Loucy (cell line): ENCODE results near the gene BTK.
A peak's percentile ranks its signal among the peaks of the same experiment; 100 is the strongest.

Experiments used
- H2AFZ ChIP-seq: fragments of 200-600 bp; sonication (generic); 2 replicates; pipeline ENCODE4 v1.6.0; 2016; ENCODE audit warnings: antibody characterized with exemption, mild to moderate bottlenecking, low read length, moderate library complexity
- H3F3A ChIP-seq: fragments of 200-600 bp; 2 replicates; pipeline ENCODE4 v1.6.0; 2016; ENCODE audit warnings: antibody characterized with exemption, low read depth, mild to moderate bottlenecking
- H3K27me3 ChIP-seq: fragments of 200-600 bp; sonication (generic); 2 replicates; pipeline ENCODE4 v1.6.1; 2014; ENCODE audit warnings: low read length, mild to moderate bottlenecking; ENCODE audit not compliant: insufficient read depth, poor library complexity, severe bottlenecking
- H3K36me3 ChIP-seq: fragments of 200-600 bp; sonication (generic); 2 replicates; pipeline ENCODE4 v1.6.1; 2016; ENCODE audit warnings: low read length; ENCODE audit not compliant: insufficient read depth
- H3K4me1 ChIP-seq: fragments of 200-600 bp; sonication (generic); 2 replicates; pipeline ENCODE4 v1.5.1; 2014; ENCODE audit warnings: low read length, mild to moderate bottlenecking; ENCODE audit not compliant: insufficient read depth, poor library complexity, severe bottlenecking
- H3K4me2 ChIP-seq: fragments of 200-600 bp; sonication (generic); 2 replicates; pipeline ENCODE4 v1.6.0; 2014; ENCODE audit warnings: antibody characterized with exemption, low read length, low read depth, mild to moderate bottlenecking; ENCODE audit not compliant: poor library complexity, severe bottlenecking
- H3K4me3 ChIP-seq: fragments of 200-600 bp; sonication (generic); 2 replicates; pipeline ENCODE4 v1.5.1; 2014; ENCODE audit warnings: low read length, mild to moderate bottlenecking, mixed read lengths; ENCODE audit not compliant: poor library complexity, severe bottlenecking
- H3K79me2 ChIP-seq: fragments of 200-600 bp; sonication (generic); 2 replicates; pipeline ENCODE4 v1.6.1; 2014; ENCODE audit warnings: low read length; ENCODE audit not compliant: insufficient read depth
- H3K9ac ChIP-seq: fragments of 200-600 bp; sonication (generic); 2 replicates; pipeline ENCODE4 v1.6.0; 2014; ENCODE audit warnings: mild to moderate bottlenecking, low read depth, low read length, moderate library complexity; ENCODE audit not compliant: poor library complexity, severe bottlenecking
- H3K9me2 ChIP-seq: fragments of 200-600 bp; sonication (generic); replicated peaks from 2 replicates; pipeline ENCODE4 v1.6.1; 2016; ENCODE audit warnings: low read depth, low read length, mixed read lengths
- H3K9me3 ChIP-seq: fragments of 200-600 bp; sonication (generic); 2 replicates; pipeline ENCODE4 v1.6.1; 2014; ENCODE audit warnings: mild to moderate bottlenecking, antibody characterized with exemption, low read length, low read depth; ENCODE audit not compliant: insufficient read depth
- H4K20me1 ChIP-seq: fragments of 200-600 bp; sonication (generic); 2 replicates; pipeline ENCODE4 v1.6.0; 2014; ENCODE audit warnings: antibody characterized with exemption, low read length, mild to moderate bottlenecking; ENCODE audit not compliant: insufficient read depth, poor library complexity, severe bottlenecking
- EZH2phosphoT487 ChIP-seq: fragments of 200-600 bp; IDR thresholded peaks from 2 replicates; pipeline ENCODE4 v1.6.1; 2018; ENCODE audit warnings: antibody characterized with exemption, mild to moderate bottlenecking, moderate library complexity, borderline replicate concordance
- TF ChIP-seq, protein P1 (sequence below): fragments of 200-600 bp; sonication (generic); conservative IDR thresholded peaks from 2 replicates; pipeline ENCODE4 v1.5.1; 2014; ENCODE audit warnings: mild to moderate bottlenecking, antibody characterized with exemption, low read length

The BTK gene

GRCh38 chrX:101377547-101377946 lies 8.4 kb downstream of the BTK start:
- no peak for TF ChIP-seq EZH2phosphoT487
- TF ChIP-seq, protein P1, sequence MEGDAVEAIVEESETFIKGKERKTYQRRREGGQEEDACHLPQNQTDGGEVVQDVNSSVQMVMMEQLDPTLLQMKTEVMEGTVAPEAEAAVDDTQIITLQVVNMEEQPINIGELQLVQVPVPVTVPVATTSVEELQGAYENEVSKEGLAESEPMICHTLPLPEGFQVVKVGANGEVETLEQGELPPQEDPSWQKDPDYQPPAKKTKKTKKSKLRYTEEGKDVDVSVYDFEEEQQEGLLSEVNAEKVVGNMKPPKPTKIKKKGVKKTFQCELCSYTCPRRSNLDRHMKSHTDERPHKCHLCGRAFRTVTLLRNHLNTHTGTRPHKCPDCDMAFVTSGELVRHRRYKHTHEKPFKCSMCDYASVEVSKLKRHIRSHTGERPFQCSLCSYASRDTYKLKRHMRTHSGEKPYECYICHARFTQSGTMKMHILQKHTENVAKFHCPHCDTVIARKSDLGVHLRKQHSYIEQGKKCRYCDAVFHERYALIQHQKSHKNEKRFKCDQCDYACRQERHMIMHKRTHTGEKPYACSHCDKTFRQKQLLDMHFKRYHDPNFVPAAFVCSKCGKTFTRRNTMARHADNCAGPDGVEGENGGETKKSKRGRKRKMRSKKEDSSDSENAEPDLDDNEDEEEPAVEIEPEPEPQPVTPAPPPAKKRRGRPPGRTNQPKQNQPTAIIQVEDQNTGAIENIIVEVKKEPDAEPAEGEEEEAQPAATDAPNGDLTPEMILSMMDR: no peak
- H3K9me3 ChIP-seq: no peaks in the 10 kb centered on the region
- no peaks in the 10 kb centered on the region for H3K4me1 ChIP-seq
- H3K4me3 ChIP-seq: no peak overlapping the region
- no peak overlapping the region for H3K9ac ChIP-seq
- no peaks in the 10 kb centered on the region for H3K27me3 ChIP-seq
- no peaks in the 10 kb centered on the region for H4K20me1 ChIP-seq
- H3K36me3 ChIP-seq: no peaks in the 10 kb centered on the region
- no peaks in the 10 kb centered on the region for H3K9me2 ChIP-seq
- H3K4me2 ChIP-seq: no peak overlapping the region
- no peaks in the 10 kb centered on the region for H3K79me2 ChIP-seq
- H3F3A ChIP-seq: no peaks in the 10 kb centered on the region
- peak overlapping the region; percentile 83 for H2AFZ ChIP-seq

GRCh38 chrX:101370888-101371504 lies 15.0 kb downstream of the BTK start:
- no peaks in the 10 kb centered on the region for H3K79me2 ChIP-seq
- H4K20me1 ChIP-seq: no peaks in the 10 kb centered on the region
- H3K4me1 ChIP-seq: peaks cover 18% of the 10 kb centered on the region
- no peaks in the 10 kb centered on the region for H3F3A ChIP-seq
- H3K9ac ChIP-seq: no peak overlapping the region
- no peaks in the 10 kb centered on the region for H3K9me2 ChIP-seq
- H3K4me2 ChIP-seq: peak overlapping the region; percentile 43
- H3K9me3 ChIP-seq: no peaks in the 10 kb centered on the region
- H3K36me3 ChIP-seq: no peaks in the 10 kb centered on the region
- H3K27me3 ChIP-seq: no peaks in the 10 kb centered on the region
- TF ChIP-seq EZH2phosphoT487: no peak
- TF ChIP-seq, protein P1: no peak
- peak overlapping the region; percentile 91 for H2AFZ ChIP-seq
- H3K4me3 ChIP-seq: no peak overlapping the region

GRCh38 chrX:101369687-101370086 lies 16.3 kb downstream of the BTK start:
- Histone ChIP-seq H4K20me1 (no peaks in the 10 kb centered on the region), H3K4me1 (peaks cover 18% of the 10 kb centered on the region), H3K9me2 (no peaks in the 10 kb centered on the region), H3K27me3 (no peaks in the 10 kb centered on the region), H3K36me3 (no peaks in the 10 kb centered on the region), H3K4me3 (no peak overlapping the region), H3F3A (no peaks in the 10 kb centered on the region), H3K79me2 (no peaks in the 10 kb centered on the region), H2AFZ (peak overlapping the region; percentile 36), H3K9me3 (no peaks in the 10 kb centered on the region), H3K4me2 (no peak overlapping the region), H3K9ac (no peak overlapping the region)
- TF ChIP-seq EZH2phosphoT487: no peak
- TF ChIP-seq, protein P1: no peak
